CD4-positive, alpha-beta T cell treated with Interleukin-21 for 1 hour (primary cell): ENCODE measurements around the gene RNU5D-1.
A peak's percentile ranks its signal among the peaks of the same experiment; 100 is the strongest.
"Not testable (repeated sequence)": the region's sequence is repeated elsewhere in the genome, so short reads cannot be mapped to it uniquely, and the experiment has no call there.

Experiments
- DNase-seq: peaks from one replicate; pipeline ENCODE4 v3.0.0-alpha.2; 2020

Gene RNU5D-1

DNA sequence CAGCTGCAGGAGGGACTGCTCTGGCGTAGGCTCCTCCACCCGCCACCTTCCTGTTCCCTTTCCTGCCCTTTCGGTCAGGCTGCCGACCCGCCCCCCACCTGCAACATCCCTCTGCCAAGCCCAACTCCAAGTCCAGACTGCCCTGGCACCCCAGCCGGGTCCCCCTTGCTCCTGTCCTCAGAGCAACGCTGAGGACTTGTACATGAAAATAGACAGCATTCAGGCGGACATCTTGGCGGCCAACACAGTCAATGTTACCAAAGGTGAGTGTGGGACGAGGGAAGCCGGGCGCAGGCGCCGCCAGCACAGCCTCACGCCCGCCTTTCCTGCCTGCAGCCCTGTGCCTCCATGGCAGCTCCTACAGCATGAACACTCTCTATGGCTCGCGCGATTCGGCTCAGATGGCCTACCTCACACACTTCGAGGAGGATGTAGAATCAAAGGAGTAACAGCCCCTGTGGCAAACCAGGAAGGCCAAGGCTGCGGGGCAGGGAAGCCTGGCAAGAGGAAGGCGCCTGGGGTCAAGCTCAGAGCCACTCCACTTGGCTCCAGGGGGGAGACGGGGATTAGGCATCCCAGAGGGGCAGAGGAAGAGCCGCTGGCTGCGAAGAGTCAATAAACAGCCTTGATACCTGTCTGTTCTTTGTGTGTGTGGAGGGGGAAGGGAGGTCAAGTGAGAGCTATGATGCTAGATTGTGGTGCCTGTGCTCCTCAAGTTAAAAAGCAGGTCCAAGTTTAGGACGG is 5.8 kb downstream of the RNU5D-1 start:
- DNase-seq = no peak

DNA sequence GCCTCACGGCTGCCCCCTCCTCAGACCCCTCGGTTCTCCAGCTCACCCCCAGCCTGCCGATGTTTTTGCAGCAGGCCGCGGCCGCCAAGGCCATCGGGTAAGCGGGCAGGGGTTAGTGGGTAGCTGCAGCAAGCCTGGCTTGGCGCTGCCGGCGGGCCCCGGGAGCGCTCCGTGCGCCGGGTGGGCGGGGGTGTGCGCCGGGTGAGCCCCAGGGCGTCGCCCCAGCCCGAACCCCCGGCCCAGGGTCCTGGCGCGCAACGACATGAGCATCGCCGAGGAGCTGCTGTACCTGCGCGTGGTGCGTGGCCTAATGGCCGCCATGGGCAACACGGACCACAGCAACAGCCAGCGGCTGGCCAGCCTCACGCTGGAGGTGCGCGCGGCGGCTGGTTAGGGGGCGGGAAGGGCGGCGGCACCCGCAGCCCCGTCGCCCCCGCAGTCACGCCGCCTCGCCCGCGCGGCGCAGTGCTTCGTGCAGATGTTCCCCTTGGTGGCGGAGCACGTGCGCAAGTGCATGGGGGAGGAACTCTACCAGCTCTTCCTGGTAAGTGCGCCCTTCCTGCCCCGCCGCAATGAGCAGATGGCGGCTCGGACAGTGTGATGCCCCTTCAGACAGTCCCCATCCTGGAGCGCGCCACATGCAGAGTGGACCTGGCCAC is 6.5 kb downstream of the RNU5D-1 start:
- no peak for DNase-seq

DNA sequence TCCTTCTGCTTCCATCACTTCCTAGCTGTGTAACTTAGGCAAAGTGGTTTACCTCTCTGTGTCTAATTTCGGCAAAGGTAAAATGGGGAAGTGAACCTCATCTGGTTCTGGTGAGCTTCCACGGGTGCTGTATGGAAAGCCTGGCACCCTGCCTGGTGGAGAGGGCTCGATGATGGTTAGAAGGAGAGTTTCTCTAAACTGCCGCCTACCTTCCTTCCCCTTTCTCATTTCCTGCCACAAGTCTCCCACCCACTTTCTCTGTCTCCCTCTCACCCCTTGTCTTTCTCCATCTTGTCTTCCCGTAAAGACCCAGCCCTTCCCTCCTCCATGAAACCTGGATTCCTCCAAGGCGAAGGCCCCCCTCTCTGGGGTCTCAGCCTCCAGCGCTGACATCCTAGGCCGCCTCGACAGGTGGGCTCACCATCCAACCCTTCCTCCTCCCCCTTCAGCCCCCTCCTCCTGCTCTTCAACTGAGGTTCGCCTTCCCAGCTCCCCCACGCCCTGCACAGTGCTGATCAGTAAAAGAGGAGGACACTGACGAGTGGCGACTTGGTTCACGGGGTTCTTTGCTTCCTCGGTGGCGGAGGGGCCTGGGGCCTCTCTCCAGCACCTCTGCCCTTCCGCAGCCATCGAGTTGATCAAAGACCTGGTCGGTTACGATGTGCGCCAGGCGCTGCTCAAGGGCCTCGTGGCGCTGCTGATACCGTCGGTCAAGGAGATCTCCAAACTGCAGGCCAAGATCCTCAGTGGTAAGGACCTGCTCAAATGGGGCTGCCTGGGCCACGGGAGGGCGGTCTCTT is 7.3 kb downstream of the RNU5D-1 start:
- DNase-seq = peak; percentile 30

DNA sequence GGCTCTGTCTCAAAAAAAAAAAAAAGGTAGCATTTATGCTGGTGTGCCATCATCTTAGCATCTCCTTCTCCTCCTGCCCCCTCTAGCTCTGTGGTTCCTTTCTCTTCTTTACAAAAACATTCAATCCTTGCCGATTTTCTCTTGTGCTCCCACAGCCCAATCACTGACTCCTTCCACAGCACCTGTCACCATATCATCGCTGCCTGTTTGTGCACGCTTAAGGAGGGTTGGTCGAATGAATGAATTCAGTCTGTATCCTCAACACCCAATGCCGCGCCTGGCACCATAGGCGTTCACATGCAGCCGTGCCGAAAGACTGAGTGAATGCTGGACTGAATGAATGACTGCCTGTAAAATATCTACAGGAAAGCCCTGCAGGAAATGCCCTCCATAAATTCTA is 7.9 kb downstream of the RNU5D-1 start:
- DNase-seq = no peak

DNA sequence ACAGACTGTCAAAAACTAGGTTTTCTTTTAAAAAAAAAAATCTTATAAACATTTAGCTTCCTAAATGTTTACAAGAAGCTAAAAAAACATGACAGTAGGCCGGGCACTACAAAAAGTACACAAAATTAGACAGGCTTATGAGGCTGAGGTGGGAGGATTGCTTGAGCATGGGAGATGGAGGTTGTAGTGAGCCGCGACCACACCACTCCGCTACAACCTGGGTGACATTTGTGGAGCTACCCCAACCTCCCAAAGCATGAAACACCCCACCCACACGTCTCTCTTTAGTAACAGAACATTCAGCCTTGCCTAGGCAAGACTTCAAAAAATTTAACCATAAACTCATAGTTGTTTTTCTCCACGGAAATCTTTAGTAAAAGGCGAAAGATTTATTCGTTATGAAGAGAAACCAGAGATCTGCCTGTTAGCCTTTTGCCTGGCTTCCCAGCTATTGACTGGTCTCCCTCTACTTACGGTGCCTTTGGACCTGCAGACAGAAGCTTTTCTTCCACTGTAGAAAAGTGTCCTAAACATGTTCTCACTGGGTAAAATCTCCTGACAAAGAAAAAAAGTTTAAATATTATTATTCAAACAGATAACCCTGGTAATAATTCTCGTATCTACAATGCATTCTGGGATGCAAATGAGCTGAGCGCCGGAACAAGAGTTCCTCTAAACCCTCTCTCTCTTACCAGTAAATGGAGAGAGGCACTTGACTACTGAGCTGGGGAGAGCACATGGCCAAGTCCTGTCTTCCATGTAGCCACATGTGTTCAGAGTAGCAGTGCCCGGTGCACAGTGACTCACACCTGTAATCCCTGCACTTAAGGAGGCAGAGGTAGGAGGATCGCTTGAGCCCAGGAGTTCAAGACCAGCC is 9.2 kb downstream of the RNU5D-1 start:
- peak; percentile 88 for DNase-seq

DNA sequence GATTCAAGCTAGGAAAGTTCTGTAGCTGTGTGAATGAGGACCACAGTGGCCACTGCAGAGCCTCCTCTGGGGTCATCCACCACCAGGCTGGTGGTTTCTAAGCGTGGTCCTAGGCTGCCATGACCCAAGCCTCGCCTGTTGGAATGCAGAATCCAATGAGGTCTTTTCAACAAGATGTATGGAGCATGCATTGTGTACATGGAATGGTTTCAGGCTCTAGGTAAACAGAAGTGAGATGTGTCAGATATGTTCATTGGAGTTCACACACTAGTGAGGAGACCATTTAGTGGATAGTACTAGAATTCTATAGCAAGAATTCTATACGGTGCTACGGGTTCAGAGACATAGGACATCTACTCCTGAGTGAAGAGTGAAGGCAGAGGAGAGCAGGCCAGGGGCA is 10.7 kb downstream of the RNU5D-1 start:
- DNase-seq = no peak

DNA sequence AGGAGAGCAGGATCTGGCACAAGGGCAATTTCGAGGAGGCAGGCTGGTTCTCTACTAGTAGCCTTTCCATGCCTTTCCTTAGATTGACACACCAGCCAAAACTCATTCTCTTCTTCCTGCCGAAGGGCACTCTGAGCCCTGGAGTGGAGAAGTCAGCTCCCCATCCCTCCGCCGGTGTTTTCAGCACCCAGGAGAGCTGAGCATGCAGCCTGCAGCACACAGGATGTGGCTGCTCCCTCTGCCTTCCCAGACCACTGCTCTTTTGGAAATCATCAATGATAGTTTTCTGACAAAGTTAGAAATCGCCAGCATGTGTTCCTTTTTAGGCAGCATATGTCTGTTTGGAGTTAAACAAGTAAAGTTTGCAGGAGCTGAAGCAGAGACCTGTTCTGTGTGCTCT is 11.7 kb downstream of the RNU5D-1 start:
- DNase-seq = no peak

DNA sequence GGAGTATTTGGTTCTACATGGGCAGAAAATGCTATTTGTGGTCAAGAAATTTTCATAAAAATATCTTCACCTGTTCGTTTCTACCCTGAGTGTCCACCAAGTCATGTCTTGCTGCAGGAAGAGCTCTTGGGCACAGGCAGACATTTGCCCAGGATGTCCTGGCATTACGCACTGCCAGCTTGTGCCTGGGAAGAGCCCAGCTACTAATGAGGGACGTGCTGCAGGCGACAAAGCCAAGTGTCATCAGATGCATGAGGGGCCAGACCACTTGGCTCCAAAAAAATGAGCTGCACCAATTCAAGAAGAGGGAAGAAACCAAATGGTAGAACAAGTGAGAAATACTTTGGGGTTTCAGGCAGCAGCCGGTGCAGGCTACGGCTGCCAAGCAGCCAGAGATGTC is 12.9 kb downstream of the RNU5D-1 start:
- DNase-seq = no peak

DNA sequence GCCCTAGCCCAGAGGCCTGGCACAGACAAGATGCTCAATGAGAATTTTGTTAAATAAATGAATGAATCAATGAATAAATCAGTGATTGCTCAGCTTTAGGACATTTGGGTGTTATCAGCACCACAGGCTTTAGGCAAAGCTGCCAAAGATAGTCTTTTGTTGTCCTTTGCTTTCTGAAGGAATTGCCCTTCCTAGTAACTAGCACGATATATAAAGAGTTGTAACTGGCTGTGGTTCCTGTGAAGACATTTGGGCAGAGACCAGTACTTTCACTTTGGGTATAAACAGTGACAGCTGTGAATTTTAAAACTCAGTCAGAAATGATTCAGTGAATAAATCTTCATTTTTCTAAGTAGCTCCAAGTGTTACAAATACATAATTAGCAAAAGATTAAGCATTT is 13.3 kb downstream of the RNU5D-1 start:
- DNase-seq = no peak

DNA sequence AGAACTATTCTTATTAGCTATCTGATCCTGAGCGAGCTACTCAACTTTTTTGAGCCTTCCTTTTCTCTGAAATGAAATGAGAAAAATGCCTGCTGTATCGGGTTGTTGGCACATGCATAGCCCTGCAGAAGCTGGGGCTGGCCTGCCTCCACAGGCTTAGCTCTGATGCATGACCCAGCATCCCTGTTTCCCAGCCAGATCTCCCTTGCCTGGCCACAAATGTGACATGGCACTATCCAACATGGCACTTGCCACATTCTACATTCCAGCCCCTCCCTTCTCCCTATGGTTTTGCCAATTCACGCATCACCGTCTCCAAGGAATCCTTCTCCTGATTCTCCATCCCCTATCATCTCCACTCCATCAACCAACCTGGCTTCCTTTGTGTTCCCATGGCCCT is 13.8 kb downstream of the RNU5D-1 start:
- DNase-seq = no peak

DNA sequence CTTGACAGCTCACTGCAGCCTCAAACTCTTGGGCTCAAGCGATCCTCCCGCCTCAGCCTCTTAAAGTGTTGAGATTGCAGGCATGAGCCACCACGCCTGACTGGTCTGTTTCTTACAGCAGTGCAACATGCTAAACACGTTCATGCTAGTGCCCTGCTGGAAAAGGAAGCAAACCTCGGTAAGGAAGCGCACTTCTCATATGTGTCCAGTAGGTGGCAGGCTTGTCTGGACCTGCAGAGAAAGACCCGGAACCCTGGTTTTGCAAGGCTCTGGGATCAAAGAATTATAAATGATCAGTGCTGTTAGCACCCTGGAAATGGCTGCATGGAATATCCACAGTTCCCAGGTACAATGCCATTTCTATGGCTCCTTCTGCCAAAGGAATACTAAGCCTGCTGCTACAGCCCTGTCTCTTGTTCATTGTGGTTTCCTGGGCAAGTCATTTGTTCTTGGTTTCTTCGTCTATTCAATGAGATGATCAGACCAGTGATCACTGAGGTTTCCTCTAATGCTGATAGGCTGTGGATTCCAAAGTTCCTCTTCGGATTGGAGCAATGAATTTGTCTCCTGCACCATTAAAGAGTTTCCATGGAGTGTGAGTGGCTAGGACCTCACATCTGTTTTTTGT is 15.9 kb downstream of the RNU5D-1 start:
- DNase-seq = peak; percentile 82

DNA sequence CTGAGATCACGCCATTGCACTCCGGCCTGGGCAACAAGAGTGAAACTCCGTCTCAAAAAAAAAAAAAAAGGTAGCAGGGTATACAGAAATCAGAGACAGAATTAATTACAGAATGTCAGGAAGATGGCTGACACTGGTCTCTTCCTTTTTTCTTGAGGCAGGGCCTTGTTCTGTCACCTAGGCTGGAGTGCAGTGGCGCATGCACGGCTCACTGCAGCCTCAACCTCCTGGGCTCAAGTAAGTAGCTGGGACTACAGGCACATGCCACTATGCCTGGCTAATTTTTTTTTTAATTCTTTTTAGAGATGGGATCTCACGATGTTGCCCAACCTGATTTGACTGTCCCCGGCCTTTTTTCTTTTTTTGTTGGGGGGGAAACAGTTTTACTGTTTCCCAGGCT is 16.4 kb downstream of the RNU5D-1 start:
- no peak for DNase-seq

DNA sequence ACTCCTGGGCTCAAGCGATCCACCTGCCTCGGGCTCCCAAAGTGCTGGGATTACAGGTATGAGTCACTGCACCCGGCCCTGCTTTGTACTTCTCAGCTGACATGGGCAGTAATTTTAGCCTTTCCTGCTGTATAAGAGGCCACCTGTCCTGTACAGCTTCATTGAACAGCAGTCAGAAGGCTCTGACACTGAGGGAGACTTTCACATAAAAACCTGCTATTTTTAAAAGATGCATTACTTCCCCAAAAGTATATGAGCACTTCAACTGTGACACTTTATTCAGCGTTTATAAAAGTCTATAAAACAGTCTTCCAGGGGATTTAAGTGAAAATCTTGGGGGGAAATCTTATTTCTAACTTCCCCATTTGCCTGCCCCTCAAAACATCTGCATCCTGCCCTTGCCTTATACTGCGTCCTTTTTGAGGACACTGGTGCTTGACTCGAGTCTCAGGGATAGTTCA is 17.6 kb downstream of the RNU5D-1 start:
- no peak for DNase-seq

DNA sequence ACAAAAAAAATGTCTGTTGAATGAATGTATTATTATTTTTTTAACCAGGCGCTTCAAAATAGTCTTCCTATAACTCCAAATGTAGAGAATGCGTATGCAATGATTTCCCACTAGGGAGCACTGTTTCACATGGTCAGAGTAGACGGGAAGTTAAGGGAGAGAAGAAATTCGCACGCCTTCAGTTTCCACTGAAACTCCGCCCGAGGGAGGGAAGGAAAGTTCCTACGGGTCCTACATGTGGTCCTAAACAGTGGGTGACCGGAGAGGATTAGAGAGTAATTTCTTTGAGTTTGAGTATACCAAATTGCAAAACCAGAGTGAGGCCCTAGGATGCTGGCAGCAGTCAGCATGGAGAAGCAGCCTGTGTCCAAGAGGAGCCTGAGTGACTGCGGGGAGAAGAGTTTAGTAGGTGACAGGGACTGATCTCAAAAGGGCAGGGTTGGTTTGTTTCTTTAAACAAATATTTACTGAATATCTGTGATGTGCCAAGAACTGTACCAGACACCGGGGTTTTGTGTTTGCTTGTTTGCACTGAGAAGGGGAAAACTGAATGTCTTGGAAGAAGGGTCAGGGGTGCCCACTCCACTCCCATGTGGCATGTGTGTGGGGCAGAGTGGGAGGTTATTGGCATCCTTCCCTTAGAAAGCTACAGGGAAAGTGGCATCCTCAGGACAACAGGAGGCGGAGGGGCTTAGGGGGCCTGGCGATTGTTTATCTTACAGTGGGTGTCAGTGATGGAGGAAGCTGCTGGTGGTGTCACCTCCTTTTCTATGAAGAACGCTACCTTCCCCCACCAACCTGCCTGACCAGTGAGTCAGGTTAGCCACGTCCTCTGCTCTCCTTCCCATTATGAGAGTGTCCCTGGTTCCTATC is 22.8 kb downstream of the RNU5D-1 start:
- peak; percentile 70 for DNase-seq

DNA sequence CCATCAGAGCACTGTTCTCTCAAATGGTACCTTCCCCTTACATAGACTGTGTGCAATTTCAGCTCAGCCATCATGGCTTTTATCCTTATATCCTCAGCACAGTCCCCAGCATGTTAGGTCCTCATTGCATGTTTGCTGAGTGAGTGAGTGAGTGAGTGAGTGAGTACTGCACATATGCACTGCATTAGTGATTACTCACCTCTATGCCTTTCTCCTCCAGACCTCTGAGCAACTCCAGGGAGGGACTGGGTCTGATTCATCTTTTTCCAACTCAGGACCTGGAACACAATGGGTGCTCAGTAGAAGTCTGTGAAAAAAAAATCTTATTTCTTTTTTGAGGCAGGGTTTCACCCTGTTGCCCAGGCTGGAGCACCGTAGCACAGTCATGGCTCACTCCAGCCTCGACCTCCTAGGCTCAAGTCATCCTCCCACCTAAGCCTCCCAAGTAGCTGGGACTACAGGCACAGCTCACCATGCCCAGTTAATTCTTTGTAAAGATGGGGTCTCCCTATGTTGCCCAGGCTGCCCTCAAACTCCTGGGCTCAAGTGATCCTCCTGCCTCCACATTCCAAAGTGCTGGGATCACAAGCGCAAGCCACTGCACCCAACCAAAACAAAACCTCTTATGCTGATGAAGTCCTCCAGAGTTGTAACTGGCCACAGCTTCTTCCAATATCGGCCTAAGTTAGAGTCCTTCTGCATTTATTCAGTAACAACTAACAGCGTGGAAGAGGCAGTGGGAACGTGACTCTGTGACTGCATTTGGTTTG is 23.7 kb downstream of the RNU5D-1 start:
- DNase-seq = no peak

DNA sequence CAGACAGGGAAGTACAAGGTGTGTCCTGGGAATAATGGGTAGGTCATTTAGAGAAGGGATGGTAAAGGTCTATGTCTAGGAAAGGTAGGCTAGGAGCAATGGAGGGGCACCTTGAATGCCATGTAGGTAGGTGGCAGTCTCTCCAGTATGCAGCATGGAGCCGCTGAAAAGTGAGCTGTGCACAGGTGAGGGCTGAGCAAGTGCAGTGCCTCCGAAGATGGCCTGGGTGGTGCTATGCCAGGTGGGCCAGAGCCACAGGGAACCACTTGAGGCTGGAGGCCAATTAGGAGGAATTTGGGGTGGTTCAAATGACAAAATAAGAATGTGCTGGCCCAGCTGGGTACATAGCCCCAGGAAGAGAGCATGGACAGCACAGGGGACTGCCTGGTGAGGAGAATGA is 25.0 kb downstream of the RNU5D-1 start:
- DNase-seq = no peak

DNA sequence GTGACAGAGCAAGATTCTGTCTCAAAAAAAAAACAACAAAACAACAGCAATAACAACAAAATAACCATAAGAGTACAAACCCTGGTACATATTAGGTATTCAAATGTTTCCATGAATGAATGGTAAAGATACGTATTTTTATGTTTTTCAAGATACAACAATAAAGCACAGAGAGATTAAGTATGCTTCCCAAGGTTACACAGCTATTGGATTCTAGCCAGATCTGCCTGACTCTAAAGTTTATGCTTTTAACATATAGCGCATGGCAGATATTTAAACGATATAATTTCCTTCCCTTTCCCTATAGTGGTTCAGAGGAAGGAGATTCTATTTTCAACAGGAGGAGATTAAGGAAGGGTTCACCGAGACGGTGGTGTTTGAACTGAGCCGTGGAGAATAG is 25.5 kb downstream of the RNU5D-1 start:
- DNase-seq = no peak

DNA sequence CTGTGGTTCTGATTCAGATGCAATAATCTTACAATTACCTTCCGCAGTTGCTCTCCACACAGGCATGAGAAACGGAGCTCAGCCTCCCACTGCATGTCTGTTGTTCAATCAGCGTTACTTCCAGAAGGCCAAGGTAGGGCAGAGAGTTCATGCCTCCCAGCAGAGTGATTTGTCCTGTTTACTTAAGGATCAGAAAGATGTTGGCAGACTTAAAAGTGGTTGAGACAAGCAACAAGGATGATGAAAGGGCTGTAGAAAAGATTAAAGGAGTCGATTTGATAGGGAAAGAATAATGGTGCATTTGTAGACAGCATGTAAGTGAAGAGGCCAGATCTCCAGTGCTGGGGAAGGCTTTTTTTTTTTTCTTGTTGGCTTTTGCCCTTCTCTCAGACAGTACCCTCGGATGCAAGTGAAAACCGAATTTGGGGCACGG is 29.8 kb downstream of the RNU5D-1 start:
- no peak for DNase-seq

DNA sequence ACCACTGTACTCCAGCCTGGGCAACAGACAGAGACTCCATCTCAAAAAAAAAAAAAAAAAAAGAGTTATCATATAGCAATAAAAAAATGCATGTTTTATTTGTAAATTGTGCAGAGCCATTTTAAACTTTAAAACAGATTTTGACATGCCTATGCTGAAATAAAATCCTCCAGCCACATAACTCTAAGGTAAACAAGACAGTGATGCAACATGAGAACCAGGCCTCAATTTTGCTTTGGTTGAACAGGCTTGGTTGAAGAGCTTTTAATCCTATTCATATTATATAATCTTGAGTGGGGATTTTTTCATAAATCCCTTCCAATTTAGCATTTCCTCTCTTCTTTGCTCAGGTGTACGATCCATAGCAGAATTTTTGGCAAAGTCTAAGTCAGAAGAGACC is 30.4 kb downstream of the RNU5D-1 start:
- no peak for DNase-seq

DNA sequence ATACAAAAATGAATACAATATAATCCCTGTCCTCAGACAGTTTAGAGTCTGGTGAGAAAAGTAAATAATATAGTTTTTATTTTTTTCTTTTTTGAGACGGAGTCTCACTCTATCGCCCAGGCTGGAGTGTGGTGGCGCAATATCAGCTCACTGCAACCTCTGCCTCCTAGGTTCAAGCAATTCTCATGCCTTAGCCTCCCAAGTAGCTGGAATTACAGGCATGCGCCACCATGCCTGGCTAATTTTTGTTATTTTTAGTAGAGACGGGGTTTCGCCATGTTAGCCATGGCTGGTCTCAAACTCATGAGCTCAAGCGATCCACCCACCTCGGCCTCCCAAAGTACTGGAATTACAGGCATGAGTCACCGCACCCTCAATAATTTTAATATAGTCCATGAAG is 31.6 kb downstream of the RNU5D-1 start:
- not testable (repeated sequence) for DNase-seq
